NB4 (cell line): ENCODE data around the gene NXPH2.

ENCODE experiments used
- CTCF ChIP-seq: IDR thresholded peaks from one replicate; pipeline ENCODE4 v1.5.1; 2012; ENCODE audit warnings: low read depth, low read length
- MYC ChIP-seq: IDR thresholded peaks from 2 replicates; pipeline ENCODE4 v1.6.1; 2011; ENCODE audit warnings: low read depth, low read length
- POLR2A ChIP-seq: IDR thresholded peaks from 2 replicates; pipeline ENCODE4 v1.6.1; 2011; ENCODE audit warnings: mild to moderate bottlenecking; ENCODE audit not compliant: insufficient read length; ENCODE audit errors: extremely low read depth

- TF ChIP-seq CTCF (no peak), POLR2A (no peak), MYC (no peak)
Measured at GRCh38 chr2:138648606-138649005, 131.6 kb downstream of the NXPH2 start.
